Measurements from ENCODE around the gene PRKCE. TPM values are rescaled to one million over a fixed set of nuclear protein-coding genes. Genes with fewer than 3 reads are reported as not detected.

PRKCE gene
- total RNA-seq, 1 experiment from 2014 or later = 14.8 TPM

GRCh38 chr2:45862843-45863242, 211.4 kb downstream of the PRKCE start:
- H3K9me2 ChIP-seq (ENCODE audit: insufficient read depth) = no peaks in the 10 kb centered on the region
- ATAC-seq = no peak
- no peak for TF ChIP-seq YY1 (IDR thresholded peaks at IDR 0.05; ENCODE audit: extremely low read depth, insufficient replicate concordance, low read depth, low read length)
- TF ChIP-seq, protein P1, sequence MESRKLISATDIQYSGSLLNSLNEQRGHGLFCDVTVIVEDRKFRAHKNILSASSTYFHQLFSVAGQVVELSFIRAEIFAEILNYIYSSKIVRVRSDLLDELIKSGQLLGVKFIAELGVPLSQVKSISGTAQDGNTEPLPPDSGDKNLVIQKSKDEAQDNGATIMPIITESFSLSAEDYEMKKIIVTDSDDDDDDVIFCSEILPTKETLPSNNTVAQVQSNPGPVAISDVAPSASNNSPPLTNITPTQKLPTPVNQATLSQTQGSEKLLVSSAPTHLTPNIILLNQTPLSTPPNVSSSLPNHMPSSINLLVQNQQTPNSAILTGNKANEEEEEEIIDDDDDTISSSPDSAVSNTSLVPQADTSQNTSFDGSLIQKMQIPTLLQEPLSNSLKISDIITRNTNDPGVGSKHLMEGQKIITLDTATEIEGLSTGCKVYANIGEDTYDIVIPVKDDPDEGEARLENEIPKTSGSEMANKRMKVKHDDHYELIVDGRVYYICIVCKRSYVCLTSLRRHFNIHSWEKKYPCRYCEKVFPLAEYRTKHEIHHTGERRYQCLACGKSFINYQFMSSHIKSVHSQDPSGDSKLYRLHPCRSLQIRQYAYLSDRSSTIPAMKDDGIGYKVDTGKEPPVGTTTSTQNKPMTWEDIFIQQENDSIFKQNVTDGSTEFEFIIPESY (IDR thresholded peaks at IDR 0.05; ENCODE audit: extremely low read depth, insufficient replicate concordance, low read length) = no peak
- TF ChIP-seq EGR1 (IDR thresholded peaks at IDR 0.05; ENCODE audit: low read depth) = no peak
- TF ChIP-seq JUND (IDR thresholded peaks at IDR 0.05) = no peak
- TF ChIP-seq FOSL1 (IDR thresholded peaks at IDR 0.05; ENCODE audit: low read depth) = no peak
- TF ChIP-seq SP1 (IDR thresholded peaks at IDR 0.05; ENCODE audit: low read depth) = no peak
- no peak for TF ChIP-seq RAD21 (IDR thresholded peaks at IDR 0.05; ENCODE audit: low read depth)
- H3K4me3 ChIP-seq (replicated peaks in 1 of 2; ENCODE audit: low read depth in 1 of 2, low read length in 2 of 2) = no peak overlapping the region
- H3K27ac ChIP-seq (ENCODE audit: low read depth, low read length) = no peak overlapping the region
- H3K4me2 ChIP-seq (ENCODE audit: low read length) = no peak overlapping the region
- H2AFZ ChIP-seq (ENCODE audit: low read depth, low read length, poor library complexity, severe bottlenecking) = no peak overlapping the region
- H4K20me1 ChIP-seq (ENCODE audit: insufficient read depth) = no peaks in the 10 kb centered on the region
- H3K9me3 ChIP-seq (ENCODE audit: control insufficient read depth in 1 of 2, insufficient read depth in 1 of 2, low read depth in 1 of 2, low read length in 2 of 2) = no peaks in the 10 kb centered on the region
- H3K27me3 ChIP-seq (ENCODE audit: insufficient read depth, low read length) = no peaks in the 10 kb centered on the region
- no TSS peak for BruUV-seq (replicated peaks)
- ChIA-PET POLR2A (no interaction called here), CTCF (no interaction called here), RAD21 (ENCODE audit: low non-redundant PET in 1 of 2, low total read pairs in 2 of 2, uncharacterized antibody in 2 of 2, unreplicated experiment in 2 of 2) (no interaction called here)
- no peak for DNase-seq (ENCODE audit: low read depth, low spot score)
- H3K4me1 ChIP-seq (ENCODE audit: control insufficient read depth in 1 of 2, insufficient read depth in 2 of 2, low read length in 2 of 2) = peaks cover 0 to 3% of the 10 kb centered on the region in 2 experiments; a peak in 1 of 4 replicates
- intact Hi-C loops (cut with micrococcal nuclease) = no loop called here
- no peaks in the 10 kb centered on the region for H3K79me2 ChIP-seq (ENCODE audit: insufficient read depth, low read length)
- H3K9ac ChIP-seq (ENCODE audit: low read length) = no peak overlapping the region
- no peaks in the 10 kb centered on the region for H3K36me3 ChIP-seq (ENCODE audit: control insufficient read depth in 1 of 2, insufficient read depth in 2 of 2, low read length in 2 of 2)

- BruUV-seq (replicated peaks) = no TSS peak
- TF ChIP-seq, protein P2, sequence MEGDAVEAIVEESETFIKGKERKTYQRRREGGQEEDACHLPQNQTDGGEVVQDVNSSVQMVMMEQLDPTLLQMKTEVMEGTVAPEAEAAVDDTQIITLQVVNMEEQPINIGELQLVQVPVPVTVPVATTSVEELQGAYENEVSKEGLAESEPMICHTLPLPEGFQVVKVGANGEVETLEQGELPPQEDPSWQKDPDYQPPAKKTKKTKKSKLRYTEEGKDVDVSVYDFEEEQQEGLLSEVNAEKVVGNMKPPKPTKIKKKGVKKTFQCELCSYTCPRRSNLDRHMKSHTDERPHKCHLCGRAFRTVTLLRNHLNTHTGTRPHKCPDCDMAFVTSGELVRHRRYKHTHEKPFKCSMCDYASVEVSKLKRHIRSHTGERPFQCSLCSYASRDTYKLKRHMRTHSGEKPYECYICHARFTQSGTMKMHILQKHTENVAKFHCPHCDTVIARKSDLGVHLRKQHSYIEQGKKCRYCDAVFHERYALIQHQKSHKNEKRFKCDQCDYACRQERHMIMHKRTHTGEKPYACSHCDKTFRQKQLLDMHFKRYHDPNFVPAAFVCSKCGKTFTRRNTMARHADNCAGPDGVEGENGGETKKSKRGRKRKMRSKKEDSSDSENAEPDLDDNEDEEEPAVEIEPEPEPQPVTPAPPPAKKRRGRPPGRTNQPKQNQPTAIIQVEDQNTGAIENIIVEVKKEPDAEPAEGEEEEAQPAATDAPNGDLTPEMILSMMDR (IDR thresholded peaks at IDR 0.05 in 2 of 3, conservative IDR thresholded peaks at IDR 0.05 in 1 of 3; ENCODE audit: borderline replicate concordance in 1 of 3, insufficient read depth in 1 of 3, low read depth in 2 of 3, low read length in 2 of 3) = no peak
- TF ChIP-seq SIN3A (IDR thresholded peaks at IDR 0.05; ENCODE audit: low read depth) (no peak), MAX (IDR thresholded peaks at IDR 0.05) (no peak), EZH2 (IDR thresholded peaks at IDR 0.05) (no peak), SRF (IDR thresholded peaks at IDR 0.05; ENCODE audit: low read depth) (no peak), EZH2phosphoT487 (IDR thresholded peaks at IDR 0.05; ENCODE audit: borderline replicate concordance) (no peak), ATF3 (IDR thresholded peaks at IDR 0.05) (no peak), POLR2A (IDR thresholded peaks at IDR 0.05; ENCODE audit: borderline replicate concordance, extremely low read depth, insufficient read depth, insufficient read length) (no peak), ZNF274 (IDR thresholded peaks at IDR 0.05; ENCODE audit: low read depth, low read length) (no peak), SP1 (IDR thresholded peaks at IDR 0.05; ENCODE audit: low read depth) (no peak), EGR1 (IDR thresholded peaks at IDR 0.05; ENCODE audit: low read depth) (no peak), ELF1 (IDR thresholded peaks at IDR 0.05; ENCODE audit: borderline replicate concordance, low read depth) (no peak), CEBPB (IDR thresholded peaks at IDR 0.05; ENCODE audit: low read depth) (no peak)
These were observed 212.6 kb downstream of the PRKCE start for GRCh38 chr2:45864121-45864520.

More at GRCh38 chr2:45864121-45864520, 212.6 kb downstream of the PRKCE start:
- H3K9ac ChIP-seq (ENCODE audit: low read length) = no peak overlapping the region
- no peak overlapping the region for H2AFZ ChIP-seq (ENCODE audit: low read depth, low read length, poor library complexity, severe bottlenecking)
- ChIA-PET POLR2A (no interaction called here), RAD21 (ENCODE audit: low non-redundant PET in 1 of 2, low total read pairs in 2 of 2, uncharacterized antibody in 2 of 2, unreplicated experiment in 2 of 2) (no interaction called here), CTCF (no interaction called here)
- intact Hi-C loops (cut with micrococcal nuclease) = no loop called here
- H3K4me2 ChIP-seq (ENCODE audit: low read length) = no peak overlapping the region
- DNase-seq (ENCODE audit: low read depth, low spot score) (no peak), ATAC-seq (no peak)
- H3K4me3 ChIP-seq (replicated peaks in 1 of 2; ENCODE audit: low read depth in 1 of 2, low read length in 2 of 2) = no peak overlapping the region
- H3K36me3 ChIP-seq (ENCODE audit: control insufficient read depth in 1 of 2, insufficient read depth in 2 of 2, low read length in 2 of 2) = no peaks in the 10 kb centered on the region
- H3K27ac ChIP-seq (ENCODE audit: low read depth, low read length) = no peak overlapping the region
- H3K4me1 ChIP-seq (ENCODE audit: control insufficient read depth in 1 of 2, insufficient read depth in 2 of 2, low read length in 2 of 2) = peaks cover 0 to 3% of the 10 kb centered on the region in 2 experiments; a peak in 1 of 4 replicates
- no peaks in the 10 kb centered on the region for H3K9me2 ChIP-seq (ENCODE audit: insufficient read depth)
- H3K79me2 ChIP-seq (ENCODE audit: insufficient read depth, low read length) = no peaks in the 10 kb centered on the region
- no peaks in the 10 kb centered on the region for H3K9me3 ChIP-seq (ENCODE audit: control insufficient read depth in 1 of 2, insufficient read depth in 1 of 2, low read depth in 1 of 2, low read length in 2 of 2)
- H3K27me3 ChIP-seq (ENCODE audit: insufficient read depth, low read length) = no peaks in the 10 kb centered on the region
- H4K20me1 ChIP-seq (ENCODE audit: insufficient read depth) = no peaks in the 10 kb centered on the region
